ENCODE measurements around the gene RAD51. TPM values are rescaled to one million over a fixed set of nuclear protein-coding genes. Genes with fewer than 3 reads are reported as not detected.

RAD51 gene
- total and polyA plus RNA-seq, 8 donors: 4.4 to 15.6 (median 12.6) TPM

GRCh38 chr15:40763801-40764628, 69.0 kb downstream of the RAD51 start, which contains the start of gene GCHFR:
TSS of gene GCHFR (plus strand) at chr15:40764068. CDS start at chr15:40764181, 113 bp downstream.
- peak in 1 of 2 donors; percentile 47 for TF ChIP-seq CTCF (IDR thresholded peaks at IDR 0.05)
- Histone ChIP-seq H3K4me3 (peak within 1 kb of the TSS; percentile 44 to 61), H3K4me1 (peaks cover 11 to 52% of the 10 kb centered on the region in 2 donors), H3K36me3 (peaks cover 0 to 21% of the 10 kb centered on the region in 2 donors), H3K27me3 (no peaks in the 10 kb centered on the region), H3K27ac (peak within 1 kb of the TSS; percentile 70 to 77), H3K9me3 (no peaks in the 10 kb centered on the region)
- ATAC-seq (peak; percentile 84), DNase-seq (peak; percentile 80 to 92 (median 84))
- intact Hi-C loops (cut with DNase I): no loop called here

GRCh38 chr15:40764629-40765103, 69.7 kb downstream of the RAD51 start:
- intact Hi-C loops (cut with DNase I): no loop called here
- peaks cover 15 to 59% of the 10 kb centered on the region in 2 donors for H3K4me1 ChIP-seq
- no peaks in the 10 kb centered on the region for H3K9me3 ChIP-seq
- H3K36me3 ChIP-seq: peaks cover 0 to 21% of the 10 kb centered on the region in 2 donors
- ATAC-seq (peak; percentile 15), DNase-seq (no peak)
- TF ChIP-seq CTCF (IDR thresholded peaks at IDR 0.05): no peak
- peak overlapping the region; percentile 70 to 77 for H3K27ac ChIP-seq
- no peaks in the 10 kb centered on the region for H3K27me3 ChIP-seq
- H3K4me3 ChIP-seq: peak overlapping the region; percentile 44 to 61

GRCh38 chr15:40766194-40766815, 71.3 kb downstream of the RAD51 start:
- no peak for TF ChIP-seq CTCF (IDR thresholded peaks at IDR 0.05)
- intact Hi-C loops (cut with DNase I): no loop called here
- Histone ChIP-seq H3K27ac (no peak overlapping the region), H3K4me1 (peaks cover 18 to 70% of the 10 kb centered on the region in 2 donors), H3K27me3 (no peaks in the 10 kb centered on the region), H3K9me3 (no peaks in the 10 kb centered on the region), H3K4me3 (no peak overlapping the region), H3K36me3 (peaks cover 0 to 34% of the 10 kb centered on the region in 2 donors)
- DNase-seq (no peak), ATAC-seq (no peak)

GRCh38 chr15:40766906-40767837, 72.2 kb downstream of the RAD51 start:
- peaks cover 0 to 43% of the 10 kb centered on the region in 2 donors for H3K36me3 ChIP-seq
- TF ChIP-seq CTCF (IDR thresholded peaks at IDR 0.05): no peak
- H3K27ac ChIP-seq: no peak overlapping the region
- no peak overlapping the region for H3K4me3 ChIP-seq
- H3K4me1 ChIP-seq: peaks cover 18 to 70% of the 10 kb centered on the region in 2 donors
- no peak for ATAC-seq
- DNase-seq: no peak
- no peaks in the 10 kb centered on the region for H3K27me3 ChIP-seq
- no peaks in the 10 kb centered on the region for H3K9me3 ChIP-seq
- intact Hi-C loops (cut with DNase I): no loop called here
